GM12873 (cell line): ENCODE measurements around the gene DAAM1.

Experiments
- TF ChIP-seq, protein P1 (sequence below): IDR thresholded peaks from 2 replicates; pipeline ENCODE4 v1.5.1; 2012; ENCODE audit warnings: low read depth, mild to moderate bottlenecking, moderate library complexity, low read length, control low read depth; ENCODE audit not compliant: insufficient read depth; ENCODE audit errors: missing control alignments

The DAAM1 gene

DNA sequence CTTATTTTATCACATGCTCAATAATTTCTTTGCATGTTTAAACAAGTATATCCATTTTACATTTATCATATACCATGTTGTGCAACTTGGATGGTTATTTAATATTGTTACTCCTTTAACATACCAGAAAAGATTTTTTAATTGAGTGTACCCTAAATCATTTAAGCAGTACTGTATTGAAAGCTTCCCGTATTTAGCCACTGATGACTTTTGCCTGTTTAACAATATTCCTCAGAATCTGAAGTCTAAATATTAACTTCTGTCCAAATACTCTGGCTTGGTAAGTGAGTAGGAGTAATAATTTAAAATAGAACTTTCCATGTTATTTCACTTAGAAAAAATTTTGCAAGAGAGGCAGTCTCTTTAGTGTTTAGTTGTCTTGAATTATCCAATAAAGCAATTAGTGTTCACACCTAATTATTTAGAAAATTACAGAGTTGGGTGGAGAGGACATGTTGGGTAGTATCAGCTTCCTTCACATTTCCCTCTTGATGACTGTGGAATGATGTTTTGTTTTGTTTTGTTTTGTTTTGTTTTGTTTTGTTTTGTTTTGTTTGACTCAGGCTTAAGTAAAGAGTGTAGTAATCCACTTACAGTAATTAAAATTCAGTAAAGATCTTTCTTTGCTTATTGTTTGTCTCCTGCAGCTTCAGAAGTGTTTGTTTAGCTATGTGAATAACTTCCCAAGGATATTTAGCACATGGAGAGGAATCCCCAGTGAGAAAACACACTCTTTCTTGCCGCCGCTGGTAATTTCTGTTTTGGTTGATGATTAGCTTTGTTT lies 59.5 kb downstream of the DAAM1 start:
- TF ChIP-seq, protein P1, sequence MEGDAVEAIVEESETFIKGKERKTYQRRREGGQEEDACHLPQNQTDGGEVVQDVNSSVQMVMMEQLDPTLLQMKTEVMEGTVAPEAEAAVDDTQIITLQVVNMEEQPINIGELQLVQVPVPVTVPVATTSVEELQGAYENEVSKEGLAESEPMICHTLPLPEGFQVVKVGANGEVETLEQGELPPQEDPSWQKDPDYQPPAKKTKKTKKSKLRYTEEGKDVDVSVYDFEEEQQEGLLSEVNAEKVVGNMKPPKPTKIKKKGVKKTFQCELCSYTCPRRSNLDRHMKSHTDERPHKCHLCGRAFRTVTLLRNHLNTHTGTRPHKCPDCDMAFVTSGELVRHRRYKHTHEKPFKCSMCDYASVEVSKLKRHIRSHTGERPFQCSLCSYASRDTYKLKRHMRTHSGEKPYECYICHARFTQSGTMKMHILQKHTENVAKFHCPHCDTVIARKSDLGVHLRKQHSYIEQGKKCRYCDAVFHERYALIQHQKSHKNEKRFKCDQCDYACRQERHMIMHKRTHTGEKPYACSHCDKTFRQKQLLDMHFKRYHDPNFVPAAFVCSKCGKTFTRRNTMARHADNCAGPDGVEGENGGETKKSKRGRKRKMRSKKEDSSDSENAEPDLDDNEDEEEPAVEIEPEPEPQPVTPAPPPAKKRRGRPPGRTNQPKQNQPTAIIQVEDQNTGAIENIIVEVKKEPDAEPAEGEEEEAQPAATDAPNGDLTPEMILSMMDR: no peak

DNA sequence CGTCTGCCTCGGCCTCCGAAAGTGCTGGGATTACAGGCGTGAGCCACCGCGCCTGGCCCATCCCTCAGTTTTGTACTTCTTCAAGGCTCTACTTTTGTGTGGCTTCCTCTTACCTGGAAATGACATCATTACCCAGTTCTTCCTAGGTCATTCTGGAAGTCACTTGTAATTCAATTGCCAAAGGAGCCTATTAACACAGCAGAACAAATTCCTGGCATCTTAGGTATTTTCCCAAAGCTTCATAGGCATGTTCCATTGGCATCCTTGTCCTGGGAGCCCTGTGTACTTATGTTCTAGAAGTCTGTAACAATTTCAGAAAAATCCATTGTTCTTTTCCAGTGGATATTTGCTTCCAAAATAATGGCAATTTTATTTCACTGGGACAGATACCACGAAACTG lies 60.6 kb downstream of the DAAM1 start:
- TF ChIP-seq, protein P1: no peak

- TF ChIP-seq, protein P1: no peak
Measured at GRCh38 chr14:59251811-59252771, 63.6 kb downstream of the DAAM1 start.

DNA sequence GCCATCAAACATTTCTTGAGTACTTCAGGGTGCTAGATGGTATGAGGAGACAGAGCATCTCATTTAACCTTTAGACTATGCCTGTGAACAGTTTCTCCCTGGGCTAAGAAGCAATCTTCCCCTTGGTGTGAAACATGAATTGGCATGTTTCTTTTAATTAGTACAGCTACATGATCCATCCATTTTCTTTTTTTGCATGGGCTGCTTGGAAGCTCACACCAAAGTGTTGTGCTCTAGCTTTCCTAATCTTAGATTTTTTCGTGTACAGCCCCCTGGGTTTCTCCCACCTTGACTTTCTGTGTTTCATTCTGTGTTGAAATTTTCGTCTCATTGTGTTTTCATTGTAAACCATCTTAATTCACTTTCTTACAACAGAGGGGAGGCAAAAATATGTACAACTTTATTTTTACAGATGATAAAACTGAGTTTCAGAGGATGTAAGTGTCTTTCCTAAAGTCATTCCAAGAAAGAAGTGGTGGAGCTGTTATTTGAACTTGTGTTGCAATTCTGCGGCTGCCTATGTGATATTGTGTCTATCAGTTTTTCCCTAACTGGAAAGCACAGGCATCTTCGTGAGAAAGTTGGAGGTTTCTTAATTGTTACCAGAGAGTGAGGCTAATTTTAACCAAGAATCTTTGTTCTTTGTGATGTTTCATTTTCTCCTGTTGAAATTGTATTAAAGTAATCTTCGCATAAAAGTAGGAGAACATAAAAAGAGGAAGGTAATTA lies 64.5 kb downstream of the DAAM1 start:
- TF ChIP-seq, protein P1: no peak

DNA sequence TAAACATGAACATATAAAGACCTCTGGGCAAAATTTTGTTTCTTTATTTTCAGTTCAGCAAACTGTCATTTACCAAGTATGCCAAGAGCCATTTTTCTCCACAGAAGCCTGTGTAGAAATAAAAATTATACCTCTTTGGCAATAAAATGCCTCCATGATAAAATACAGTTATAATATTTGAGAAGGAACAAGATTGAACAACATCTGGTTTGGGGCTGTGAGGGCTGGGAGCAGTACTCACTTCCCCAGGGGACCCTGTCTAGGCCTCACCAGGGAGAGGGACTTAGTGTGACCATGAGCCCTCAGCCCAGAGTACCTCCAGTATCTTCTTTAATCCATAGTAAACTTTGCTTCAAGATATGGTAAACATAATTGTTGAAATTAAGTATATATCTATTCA lies 65.1 kb downstream of the DAAM1 start:
- TF ChIP-seq, protein P1: no peak

DNA sequence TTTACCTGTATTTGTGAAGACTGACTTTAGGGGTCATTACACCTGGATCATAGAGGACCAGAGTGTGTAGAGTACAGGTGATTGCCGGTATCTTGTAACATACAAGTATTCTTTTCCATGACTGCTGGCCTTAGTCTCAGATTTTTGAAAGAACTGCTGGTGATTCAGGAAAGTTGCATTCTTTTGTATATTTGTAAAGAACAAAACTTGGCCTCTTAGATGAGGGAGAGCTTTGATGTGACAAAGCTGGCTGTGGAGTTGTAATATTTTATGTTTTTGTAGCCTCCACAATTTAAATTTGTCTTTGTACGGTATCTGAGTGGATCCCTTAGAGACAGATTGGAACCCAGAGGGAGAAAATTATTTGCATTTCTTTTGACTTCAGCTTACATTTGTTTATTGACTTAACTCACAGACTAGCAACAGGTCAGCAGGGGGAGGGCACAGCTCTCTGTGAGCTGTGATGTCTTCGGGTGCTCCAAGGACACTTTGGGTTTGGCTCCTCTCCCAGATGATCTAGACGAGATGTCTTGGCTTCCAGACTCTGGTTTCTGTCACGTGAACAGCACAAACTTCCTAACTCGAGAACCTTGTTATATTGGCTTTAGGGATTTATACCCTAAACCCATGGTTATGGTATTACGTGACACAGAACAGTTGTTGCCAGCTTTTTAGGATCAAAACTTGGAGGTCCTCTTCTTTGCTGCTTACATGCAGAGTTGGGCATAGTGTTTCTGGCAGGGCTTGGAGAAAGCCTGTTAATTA lies 65.9 kb downstream of the DAAM1 start:
- TF ChIP-seq, protein P1: no peak
